HCT116 (cell line): ENCODE results near the gene NARF. TPM values are rescaled to one million over a fixed set of nuclear protein-coding genes. Genes with fewer than 3 reads are reported as not detected.

Source experiments
- ATAC-seq: fragments of 200-7000 bp; cut with Tn5 transposase; 2 replicates; pipeline ENCODE4 v1.9.1; 2020; ENCODE audit warnings: mild to moderate bottlenecking, moderate library complexity
- BruUV-seq: library from RNA; stranded (reverse); fragments of 400-500 nt; replicated peaks from 2 replicates; lab custom pipeline; 2021; lab: Mats Ljungman, UMichigan
- CTCF ChIA-PET: fragments of 300-600 bp; sonication (Branson Sonifier 250); formaldehyde crosslinking; loops from one replicate; lab custom pipeline; 2021; ENCODE audit warnings: antibody characterized with exemption; lab: Charles Lee
- POLR2A ChIA-PET: fragments of 300-600, 350-600 bp; sonication (Branson Sonifier 250); formaldehyde crosslinking; loops from one replicate; lab custom pipeline; 2021; ENCODE audit warnings: antibody characterized with exemption; lab: Charles Lee
- RAD21 ChIA-PET, 2 experiments: fragments of 300-600 bp; sonication (Branson Sonifier 250); formaldehyde crosslinking; loops; one replicate each; lab custom pipeline; 2023; ENCODE audit warnings: low total read pairs in 2 of 2; ENCODE audit not compliant: uncharacterized antibody in 2 of 2, unreplicated experiment in 2 of 2, low non-redundant PET in 1 of 2; lab: Charles Lee
- DNase-seq: peaks from one replicate; pipeline ENCODE4 v3.0.0-alpha.2; 2010; ENCODE audit warnings: low read depth, low spot score
- H2AFZ ChIP-seq: fragments of 200-600 bp; shearing (Covaris generic), sonication (generic); 2 replicates; pipeline ENCODE4 v1.6.1; 2017; ENCODE audit warnings: low read depth, mixed run types, mixed read lengths, antibody characterized with exemption, low read length; ENCODE audit not compliant: poor library complexity, severe bottlenecking
- H3K27ac ChIP-seq: 2 replicates; pipeline ENCODE4 v1.5.1; 2012; ENCODE audit warnings: low read depth, low read length
- H3K27me3 ChIP-seq: fragments of 200-600 bp; sonication (generic); 2 replicates; pipeline ENCODE4 v1.6.1; 2016; ENCODE audit warnings: mixed run types, low read length, mixed read lengths; ENCODE audit not compliant: insufficient read depth
- H3K36me3 ChIP-seq, 2 experiments: fragments of 200-500 bp in 1 of 2; fragments of 200-600 bp in 1 of 2; sonication (Bioruptor generic) in 1 of 2; sonication (generic) in 1 of 2; 2 replicates each; pipeline versions ENCODE4 v1.5.1 to v1.6.1; 2014 to 2016; ENCODE audit warnings: low read length in 2 of 2, inconsistent platforms in 1 of 2, mixed read lengths in 1 of 2, mixed run types in 1 of 2; ENCODE audit not compliant: insufficient read depth in 2 of 2, control insufficient read depth in 1 of 2
- H3K4me1 ChIP-seq, 2 experiments: fragments of 200-600 bp in 1 of 2; sonication (generic) in 1 of 2; 2 replicates each; pipeline versions ENCODE4 v1.5.1 to v1.6.1; 2012 to 2017; ENCODE audit warnings: low read length in 2 of 2, inconsistent platforms in 1 of 2, mild to moderate bottlenecking in 1 of 2, mixed read lengths in 1 of 2, mixed run types in 1 of 2, moderate library complexity in 1 of 2; ENCODE audit not compliant: insufficient read depth in 2 of 2, control insufficient read depth in 1 of 2
- H3K4me2 ChIP-seq: fragments of 200-600 bp; sonication (generic); 2 replicates; pipeline ENCODE4 v1.6.1; 2017; ENCODE audit warnings: mixed run types, low read length, mixed read lengths
- H3K4me3 ChIP-seq, 2 experiments: fragments of 200-600 bp in 1 of 2; sonication (generic) in 1 of 2; replicated peaks in 1 of 2; 2 replicates each; pipeline ENCODE4 v1.5.1; 2011 to 2016; ENCODE audit warnings: low read length in 2 of 2, control low read depth in 1 of 2, low read depth in 1 of 2, mild to moderate bottlenecking in 1 of 2, mixed read lengths in 1 of 2, mixed run types in 1 of 2
- H3K79me2 ChIP-seq: fragments of 200-600 bp; sonication (generic); 2 replicates; pipeline ENCODE4 v1.6.1; 2017; ENCODE audit warnings: mild to moderate bottlenecking, mixed run types, low read length, moderate library complexity, mixed read lengths; ENCODE audit not compliant: insufficient read depth
- H3K9ac ChIP-seq: fragments of 200-600 bp; sonication (generic); 2 replicates; pipeline ENCODE4 v1.6.1; 2016; ENCODE audit warnings: low read length, mixed read lengths
- H3K9me2 ChIP-seq: fragments of 200-600 bp; sonication (generic), shearing (Covaris generic); 2 replicates; pipeline ENCODE4 v1.6.1; 2017; ENCODE audit warnings: mixed run types, mild to moderate bottlenecking, moderate library complexity; ENCODE audit not compliant: insufficient read depth
- H3K9me3 ChIP-seq, 2 experiments: fragments of 200-500 bp in 1 of 2; fragments of 200-600 bp in 1 of 2; sonication (Bioruptor generic) in 1 of 2; sonication (generic) in 1 of 2; 2 replicates each; pipeline ENCODE4 v1.6.1; 2014 to 2017; ENCODE audit warnings: low read length in 2 of 2, mixed read lengths in 2 of 2, inconsistent platforms in 1 of 2, low read depth in 1 of 2, mild to moderate bottlenecking in 1 of 2, mixed run types in 1 of 2, moderate library complexity in 1 of 2; ENCODE audit not compliant: control insufficient read depth in 1 of 2, insufficient read depth in 1 of 2
- H4K20me1 ChIP-seq: fragments of 200-600 bp; sonication (generic), shearing (Covaris generic); 2 replicates; pipeline ENCODE4 v1.6.1; 2017; ENCODE audit warnings: mixed run types, mild to moderate bottlenecking, moderate library complexity; ENCODE audit not compliant: insufficient read depth
- ATF3 ChIP-seq: IDR thresholded peaks from 2 replicates; pipeline ENCODE4 v1.6.1; 2012
- CBX3 ChIP-seq: IDR thresholded peaks from 2 replicates; pipeline ENCODE4 v1.6.1; 2012; ENCODE audit warnings: low read depth
- CEBPB ChIP-seq: IDR thresholded peaks from 2 replicates; pipeline ENCODE4 v1.6.1; 2012; ENCODE audit warnings: low read depth
- CTCF ChIP-seq, 3 experiments: fragments of 200-600 bp in 1 of 3; sonication (generic) in 1 of 3; IDR thresholded peaks in 2 of 3; conservative IDR thresholded peaks in 1 of 3; 2 replicates each; pipeline ENCODE4 v1.5.1; 2012 to 2017; ENCODE audit warnings: low read depth in 2 of 3, low read length in 2 of 3, antibody characterized with exemption in 1 of 3, borderline replicate concordance in 1 of 3, control low read depth in 1 of 3, mild to moderate bottlenecking in 1 of 3, mixed read lengths in 1 of 3, mixed run types in 1 of 3, moderate library complexity in 1 of 3; ENCODE audit not compliant: insufficient read depth in 1 of 3
- EGR1 ChIP-seq: IDR thresholded peaks from 2 replicates; pipeline ENCODE4 v1.6.1; 2012; ENCODE audit warnings: low read depth
- EZH2 ChIP-seq: fragments of 200-600 bp; sonication (generic); IDR thresholded peaks from 2 replicates; pipeline ENCODE4 v1.6.1; 2017; ENCODE audit warnings: antibody characterized with exemption, mixed run types
- FOSL1 ChIP-seq: IDR thresholded peaks from 2 replicates; pipeline ENCODE4 v1.6.1; 2012; ENCODE audit warnings: low read depth
- JUND ChIP-seq: IDR thresholded peaks from 2 replicates; pipeline ENCODE4 v1.6.1; 2012
- MAX ChIP-seq: IDR thresholded peaks from 2 replicates; pipeline ENCODE4 v1.6.1; 2012
- POLR2A ChIP-seq: IDR thresholded peaks from 2 replicates; pipeline ENCODE4 v1.7.0; 2011; ENCODE audit warnings: borderline replicate concordance; ENCODE audit not compliant: insufficient read depth, insufficient read length; ENCODE audit errors: extremely low read depth
- POLR2AphosphoS5 ChIP-seq: IDR thresholded peaks from 2 replicates; pipeline ENCODE4 v1.6.1; 2011; ENCODE audit warnings: mild to moderate bottlenecking, low read depth, low read length, moderate library complexity
- RAD21 ChIP-seq: IDR thresholded peaks from 2 replicates; pipeline ENCODE4 v1.6.1; 2012; ENCODE audit warnings: low read depth, mild to moderate bottlenecking
- REST ChIP-seq: IDR thresholded peaks from 2 replicates; pipeline ENCODE4 v1.6.1; 2012; ENCODE audit warnings: low read depth
- SIN3A ChIP-seq: IDR thresholded peaks from 2 replicates; pipeline ENCODE4 v1.6.1; 2012; ENCODE audit warnings: low read depth
- SP1 ChIP-seq: IDR thresholded peaks from 2 replicates; pipeline ENCODE4 v1.6.1; 2012; ENCODE audit warnings: low read depth
- SRF ChIP-seq: IDR thresholded peaks from 2 replicates; pipeline ENCODE4 v1.6.1; 2012; ENCODE audit warnings: low read depth
- YY1 ChIP-seq: IDR thresholded peaks from 2 replicates; pipeline ENCODE4 v1.6.1; 2011; ENCODE audit warnings: low read length, low read depth, moderate library complexity, mild to moderate bottlenecking; ENCODE audit not compliant: insufficient replicate concordance; ENCODE audit errors: extremely low read depth
- ZBTB33 ChIP-seq: IDR thresholded peaks from 2 replicates; pipeline ENCODE4 v1.6.1; 2011; ENCODE audit warnings: mild to moderate bottlenecking, low read length, moderate library complexity; ENCODE audit not compliant: insufficient replicate concordance; ENCODE audit errors: extremely low read depth
- ZFX ChIP-seq: fragments of 450-650 bp; IDR thresholded peaks from 2 replicates; pipeline ENCODE4 v1.6.1; 2017
- ZNF274 ChIP-seq: fragments of 200-500 bp; sonication (Bioruptor generic); IDR thresholded peaks from 2 replicates; pipeline ENCODE4 v1.6.1; 2014; ENCODE audit warnings: mild to moderate bottlenecking, low read depth, low read length, inconsistent platforms
- intact Hi-C: fragments of 100-400 bp; cut with micrococcal nuclease; formaldehyde crosslinking; loops from 2 replicates; pipeline ENCODE4 v1.10.0; 2022
- total RNA-seq: library from RNA; stranded (reverse); gene quantifications from one replicate; pipeline ENCODE4 v1.2.1, GENCODE V29; 2021; ENCODE audit not compliant: unreplicated experiment

The NARF gene
- total RNA-seq, 1 experiment from 2014 or later = 91.8 TPM

GRCh38 chr17:82450357-82451106 lies 8.0 kb upstream of the NARF start, which contains the start of gene CYBC1:
CYBC1 (minus strand) TSS chr17:82450752; CDS start chr17:82449254, 1,498 bp downstream.
- H3K4me1 ChIP-seq = peaks cover 9 to 19% of the 10 kb centered on the region in 2 experiments
- peak within 1 kb of the TSS; percentile 81 for H3K27ac ChIP-seq
- peaks cover 15% of the 10 kb centered on the region for H3K79me2 ChIP-seq
- H3K4me2 ChIP-seq = peak within 1 kb of the TSS; percentile 93
- H3K27me3 ChIP-seq = no peaks in the 10 kb centered on the region
- H3K9ac ChIP-seq = peak within 1 kb of the TSS; percentile 99
- H3K4me3 ChIP-seq = peak within 1 kb of the TSS; percentile 70 to 100
- peak; percentile 95 for ATAC-seq
- H3K9me2 ChIP-seq = no peaks in the 10 kb centered on the region
- peaks cover 0 to 5% of the 10 kb centered on the region in 2 experiments; a peak in 1 of 4 replicates for H3K36me3 ChIP-seq
- peak; percentile 80 for DNase-seq
- no peaks in the 10 kb centered on the region for H4K20me1 ChIP-seq
- ChIA-PET RAD21 (no interaction called here), CTCF (no interaction called here), POLR2A (no interaction called here)
- peak within 1 kb of the TSS; percentile 70 for H2AFZ ChIP-seq
- BruUV-seq = no TSS peak
- no peaks in the 10 kb centered on the region for H3K9me3 ChIP-seq
- intact Hi-C loops = loop anchor here (1.0 to 5.0 kb wide), 2 partner anchors 8 to 302 kb away; partner anchors contain the start of genes NARF and TBCD
- TF ChIP-seq REST = no peak
- TF ChIP-seq CBX3 = no peak; the same call in 1 of the 2 replicates
- TF ChIP-seq MAX = peak; percentile 69
- peak; percentile 76 for TF ChIP-seq POLR2A
- no peak for TF ChIP-seq RAD21
- TF ChIP-seq ZBTB33 = no peak
- TF ChIP-seq ZFX = peak; percentile 82; the same call in 1 of the 2 replicates
- TF ChIP-seq ZNF274 = no peak
- no peak for TF ChIP-seq CEBPB
- no peak for TF ChIP-seq JUND
- TF ChIP-seq FOSL1 = no peak
- peak; percentile 61 for TF ChIP-seq YY1
- no peak for TF ChIP-seq ATF3
- TF ChIP-seq CTCF (IDR thresholded peaks at IDR 0.05 in 2 of 3, conservative IDR thresholded peaks at IDR 0.05 in 1 of 3; ENCODE audit: borderline replicate concordance in 1 of 3, insufficient read depth in 1 of 3, low read depth in 2 of 3, low read length in 2 of 3) = no peak
- peak; percentile 84 for TF ChIP-seq POLR2AphosphoS5
- TF ChIP-seq EZH2 = no peak
- TF ChIP-seq SRF = no peak; the same call in 1 of the 2 replicates
- peak; percentile 88 for TF ChIP-seq EGR1
- TF ChIP-seq SIN3A = peak; percentile 90
- peak; percentile 70 for TF ChIP-seq SP1
